GM12801 (cell line): ENCODE data around the gene VASH2.

ENCODE experiments used
- CTCF ChIP-seq: IDR thresholded peaks from one replicate; pipeline ENCODE4 v1.5.1; 2011; ENCODE audit warnings: control low read depth; ENCODE audit not compliant: insufficient read length; ENCODE audit errors: extremely low read depth

VASH2 gene

GRCh38 chr1:212946872-212947271 is 3.5 kb upstream of the VASH2 start:
- no peak for TF ChIP-seq CTCF

- no peak for TF ChIP-seq CTCF
Measured at GRCh38 chr1:212949771-212950170, 570 bp upstream of the VASH2 start.

GRCh38 chr1:212951126-212951946 is 995 bp downstream of the VASH2 start:
- TF ChIP-seq CTCF = no peak

GRCh38 chr1:212951947-212952640 is 1.8 kb downstream of the VASH2 start:
- no peak for TF ChIP-seq CTCF

GRCh38 chr1:212952641-212952976 is 2.3 kb downstream of the VASH2 start:
- TF ChIP-seq CTCF = no peak

GRCh38 chr1:212953321-212953720 is 3.0 kb downstream of the VASH2 start:
- TF ChIP-seq CTCF = no peak

GRCh38 chr1:212954514-212954913 is 4.2 kb downstream of the VASH2 start:
- no peak for TF ChIP-seq CTCF
